Measurements from ENCODE around the gene RALBP1.

RALBP1 gene

GRCh38 chr18:9568186-9568585 lies 92.9 kb downstream of the RALBP1 start:
- TF ChIP-seq CTCF (IDR thresholded peaks at IDR 0.05; ENCODE audit: low read depth, low read length), result no peak
- TF ChIP-seq MAX (IDR thresholded peaks at IDR 0.05; ENCODE audit: low read depth, low read length), result no peak
- no peak for TF ChIP-seq POLR2A (IDR thresholded peaks at IDR 0.05; ENCODE audit: extremely low read depth, insufficient read length)
- no peak for TF ChIP-seq MYC (IDR thresholded peaks at IDR 0.05; ENCODE audit: low read depth, low read length)
- no peak overlapping the region for H3K4me3 ChIP-seq (ENCODE audit: low read depth, low read length)
- no peak for DNase-seq (ENCODE audit: low read depth)

- no peak for DNase-seq (ENCODE audit: low read depth)
- no peak for TF ChIP-seq MAX (IDR thresholded peaks at IDR 0.05; ENCODE audit: low read depth, low read length)
- no peak for TF ChIP-seq CTCF (IDR thresholded peaks at IDR 0.05; ENCODE audit: low read depth, low read length)
- no peak overlapping the region for H3K4me3 ChIP-seq (ENCODE audit: low read depth, low read length)
These were observed 93.9 kb downstream of the RALBP1 start for GRCh38 chr18:9569178-9569577.

GRCh38 chr18:9570255-9570654 lies 94.9 kb downstream of the RALBP1 start:
- no peak for DNase-seq (ENCODE audit: low read depth)
- TF ChIP-seq POLR2A (IDR thresholded peaks at IDR 0.05; ENCODE audit: extremely low read depth, insufficient read length) (no peak), MYC (IDR thresholded peaks at IDR 0.05; ENCODE audit: low read depth, low read length) (no peak), CTCF (IDR thresholded peaks at IDR 0.05; ENCODE audit: low read depth, low read length) (no peak), MAX (IDR thresholded peaks at IDR 0.05; ENCODE audit: low read depth, low read length) (no peak)
- H3K4me3 ChIP-seq (ENCODE audit: low read depth, low read length), result no peak overlapping the region

GRCh38 chr18:9571546-9571945 lies 96.2 kb downstream of the RALBP1 start:
- no peak for TF ChIP-seq CTCF (IDR thresholded peaks at IDR 0.05; ENCODE audit: low read depth, low read length)
- no peak for TF ChIP-seq MYC (IDR thresholded peaks at IDR 0.05; ENCODE audit: low read depth, low read length)
- TF ChIP-seq MAX (IDR thresholded peaks at IDR 0.05; ENCODE audit: low read depth, low read length), result no peak
- TF ChIP-seq POLR2A (IDR thresholded peaks at IDR 0.05; ENCODE audit: extremely low read depth, insufficient read length), result no peak
- no peak overlapping the region for H3K4me3 ChIP-seq (ENCODE audit: low read depth, low read length)
- no peak for DNase-seq (ENCODE audit: low read depth)

- no peak overlapping the region for H3K4me3 ChIP-seq (ENCODE audit: low read depth, low read length)
- TF ChIP-seq POLR2A (IDR thresholded peaks at IDR 0.05; ENCODE audit: extremely low read depth, insufficient read length) (no peak), MAX (IDR thresholded peaks at IDR 0.05; ENCODE audit: low read depth, low read length) (no peak), MYC (IDR thresholded peaks at IDR 0.05; ENCODE audit: low read depth, low read length) (no peak), CTCF (IDR thresholded peaks at IDR 0.05; ENCODE audit: low read depth, low read length) (no peak)
- DNase-seq (ENCODE audit: low read depth), result no peak
These were observed 99.3 kb downstream of the RALBP1 start for GRCh38 chr18:9574473-9575115.
